ENCODE data around the gene MEG3.

The MEG3 gene

GRCh38 chr14:100878271-100879146 is 52.6 kb downstream of the MEG3 start:
- in situ Hi-C loops (cut with HindIII; ENCODE audit: low sequenced_read_pairs): no loop called here

DNA sequence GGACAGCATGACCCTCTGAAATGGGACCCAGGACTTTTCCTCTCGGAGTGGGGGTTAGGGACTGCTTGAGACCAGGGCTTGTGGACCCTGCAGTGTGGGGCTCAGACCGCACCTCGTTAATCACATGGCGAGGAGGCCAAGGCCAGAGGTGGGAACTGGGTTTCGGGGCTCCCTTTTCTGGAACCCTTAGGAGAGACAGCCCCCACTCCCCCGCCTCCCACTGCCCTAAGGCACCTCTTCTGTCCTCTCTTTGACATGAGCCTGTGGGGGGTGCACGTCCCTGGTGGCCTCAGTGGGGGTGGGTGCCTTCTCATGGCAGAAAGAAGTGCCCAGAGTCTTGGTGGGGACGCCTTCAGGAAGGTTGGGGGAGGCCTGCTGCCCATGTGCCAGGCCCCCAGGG is 53.3 kb downstream of the MEG3 start:
- in situ Hi-C loops (cut with HindIII; ENCODE audit: low sequenced_read_pairs): no loop called here

- in situ Hi-C loops (cut with HindIII; ENCODE audit: low sequenced_read_pairs): no loop called here
These were observed 53.9 kb downstream of the MEG3 start for GRCh38 chr14:100879782-100880181.

- in situ Hi-C loops (cut with HindIII; ENCODE audit: low sequenced_read_pairs): no loop called here
These were observed 54.6 kb downstream of the MEG3 start for GRCh38 chr14:100880271-100881101.

DNA sequence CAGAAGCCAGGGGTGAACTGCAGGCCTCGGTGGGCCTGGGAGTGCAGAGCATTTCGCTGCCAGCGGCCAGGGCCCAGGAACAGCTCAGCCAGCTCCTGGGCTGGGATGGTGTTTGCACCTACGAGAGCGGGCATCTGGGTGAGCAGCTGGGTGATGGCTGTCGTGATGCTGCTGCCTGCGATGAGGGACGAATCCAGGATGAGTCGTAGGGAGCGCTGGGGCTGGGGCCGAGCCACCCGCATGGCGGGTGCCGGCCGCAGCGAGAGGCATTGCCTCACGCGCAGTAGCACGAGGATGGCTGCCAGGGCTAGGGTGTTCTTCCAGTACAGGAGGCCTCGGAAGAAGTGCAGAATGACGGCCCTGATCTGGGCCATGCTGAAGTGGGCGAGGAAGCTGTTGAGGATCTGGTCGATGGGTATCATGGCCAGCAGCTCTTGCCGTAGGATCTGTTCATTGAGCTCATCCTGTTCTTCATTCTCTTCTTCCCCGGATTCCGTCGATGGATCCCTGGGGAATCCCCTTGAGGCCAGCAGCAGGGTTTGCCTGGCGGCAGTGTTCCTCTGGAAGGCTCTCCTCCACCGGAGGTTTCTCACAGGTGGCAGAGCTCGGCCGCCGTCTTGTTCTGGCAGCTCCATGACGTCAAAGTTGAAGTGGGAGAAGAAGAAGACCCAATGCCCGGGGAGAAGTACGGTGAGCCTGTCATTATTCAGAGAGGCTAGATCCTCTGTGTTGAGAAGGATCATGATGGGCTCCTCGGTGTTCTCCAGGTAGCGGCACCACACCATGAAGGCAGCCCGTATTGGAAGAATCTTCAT is 55.5 kb downstream of the MEG3 start:
- in situ Hi-C loops (cut with HindIII; ENCODE audit: low sequenced_read_pairs): no loop called here

- in situ Hi-C loops (cut with HindIII; ENCODE audit: low sequenced_read_pairs): no loop called here
These were observed 56.4 kb downstream of the MEG3 start for GRCh38 chr14:100882026-100882967.

DNA sequence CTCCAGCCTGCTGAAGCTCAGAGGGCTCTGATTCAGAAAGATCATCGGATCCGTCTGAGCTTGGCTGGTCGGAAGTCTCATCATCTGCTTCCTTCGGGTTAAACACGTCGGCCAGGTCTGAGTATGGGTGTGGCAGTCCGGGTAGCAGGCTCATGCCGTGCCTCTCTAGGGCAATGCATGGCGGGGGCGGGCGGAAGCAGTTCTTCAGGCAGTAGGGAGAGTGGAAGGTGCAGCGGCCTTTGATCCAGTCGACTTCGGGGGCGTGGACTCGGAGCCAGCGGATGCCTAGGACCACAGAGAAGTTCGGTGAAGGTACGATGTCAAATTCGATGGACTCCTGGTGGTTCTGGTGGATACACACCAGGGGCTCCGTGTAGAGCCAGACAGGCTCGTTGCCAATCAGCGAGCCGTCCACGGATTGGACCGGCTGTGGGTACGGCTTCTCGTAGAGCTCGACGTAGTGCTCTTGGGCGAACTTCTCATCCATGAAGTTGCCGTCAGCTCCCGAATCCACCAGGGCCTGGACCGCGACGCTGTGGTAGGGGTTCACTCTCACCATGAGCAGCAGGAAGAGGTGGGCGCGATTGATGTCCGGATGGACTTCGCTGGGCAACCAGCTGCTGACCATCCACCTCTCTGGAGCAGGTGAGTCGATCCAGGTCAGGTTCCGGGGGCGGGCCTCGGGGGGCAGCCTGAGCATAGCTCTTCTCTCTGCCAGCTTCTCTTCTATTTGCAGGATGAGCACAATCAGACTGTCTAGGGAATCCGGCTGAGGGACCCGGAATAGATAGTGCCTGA is 57.3 kb downstream of the MEG3 start:
- in situ Hi-C loops (cut with HindIII; ENCODE audit: low sequenced_read_pairs): no loop called here

DNA sequence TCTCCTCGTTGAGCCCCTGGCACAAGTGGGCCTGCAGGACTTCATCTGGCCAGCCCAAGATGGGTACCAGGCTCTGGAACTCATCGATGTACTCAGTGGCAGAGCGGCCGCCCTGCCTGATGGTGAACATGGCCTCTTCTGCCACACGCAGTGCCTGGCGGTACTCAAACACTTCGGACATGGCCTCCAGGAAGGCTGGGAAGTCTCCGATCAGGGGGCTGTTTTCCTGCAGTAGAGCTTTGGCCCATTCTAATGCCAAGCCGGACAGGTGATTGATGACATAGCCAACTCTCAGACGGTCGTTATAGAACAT is 57.8 kb downstream of the MEG3 start:
- in situ Hi-C loops (cut with HindIII; ENCODE audit: low sequenced_read_pairs): no loop called here

DNA sequence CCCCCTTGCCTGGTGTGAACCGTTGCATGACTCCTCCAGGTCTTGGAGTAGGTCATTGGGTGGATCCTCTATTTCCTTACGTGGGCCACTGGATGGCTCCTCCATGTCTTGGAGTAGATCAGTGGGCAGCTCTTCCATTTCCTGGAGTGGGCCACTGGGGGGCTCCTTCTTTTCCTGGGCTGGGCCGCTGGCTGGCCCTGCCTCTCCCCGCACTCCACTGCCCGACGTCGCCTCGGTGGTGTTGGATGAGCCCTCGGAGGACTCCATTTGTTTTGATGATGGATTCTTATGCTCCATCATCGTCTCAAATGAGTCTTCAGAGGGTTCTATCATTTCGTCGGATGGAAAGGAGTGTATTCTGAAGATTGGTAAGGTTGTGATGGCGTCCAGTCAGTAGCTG is 58.5 kb downstream of the MEG3 start:
- in situ Hi-C loops (cut with HindIII; ENCODE audit: low sequenced_read_pairs): no loop called here

- in situ Hi-C loops (cut with HindIII; ENCODE audit: low sequenced_read_pairs): loop anchor here (5.0 kb wide), 2 partner anchors 33 to 42 kb away; no protein-coding TSS in a partner anchor
These were observed 59.3 kb downstream of the MEG3 start for GRCh38 chr14:100885196-100885595.

GRCh38 chr14:100885617-100886016 is 59.7 kb downstream of the MEG3 start:
- in situ Hi-C loops (cut with HindIII; ENCODE audit: low sequenced_read_pairs): loop anchor here (5.0 kb wide), 2 partner anchors 33 to 42 kb away; no protein-coding TSS in a partner anchor

DNA sequence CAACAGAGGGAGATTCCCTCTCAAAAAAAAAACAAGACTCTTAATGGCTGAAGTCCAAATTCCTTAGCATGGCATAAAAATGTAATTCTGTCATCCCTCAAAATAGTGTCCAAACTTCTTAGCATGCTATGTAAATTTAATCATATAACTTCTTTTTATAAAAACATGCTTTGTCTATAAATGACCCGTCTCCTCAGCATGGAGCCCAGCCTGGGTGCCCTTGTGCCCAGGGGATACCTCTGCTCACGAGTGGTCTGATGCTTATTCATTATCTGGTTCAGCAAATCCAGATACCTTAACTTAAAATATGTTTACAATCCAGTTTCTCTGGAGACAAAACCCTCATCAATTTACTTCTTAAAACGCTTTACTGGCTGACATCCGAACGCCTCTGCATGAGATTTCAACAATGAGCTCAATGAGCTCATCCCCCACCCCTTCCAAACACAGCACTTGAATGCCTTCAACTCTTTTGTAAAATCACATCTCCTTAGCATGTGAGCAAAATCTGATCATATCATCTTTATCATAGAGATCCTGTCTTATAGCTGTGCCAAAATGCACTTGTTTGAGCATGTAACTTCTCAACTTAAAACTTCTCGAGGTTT is 61.9 kb downstream of the MEG3 start:
- in situ Hi-C loops (cut with HindIII; ENCODE audit: low sequenced_read_pairs): loop anchor here (5.0 kb wide), 2 partner anchors 36 to 39 kb away; no protein-coding TSS in a partner anchor

GRCh38 chr14:100888789-100889315 is 62.9 kb downstream of the MEG3 start:
- in situ Hi-C loops (cut with HindIII; ENCODE audit: low sequenced_read_pairs): loop anchor here (5.0 kb wide), 2 partner anchors 37 to 38 kb away; no protein-coding TSS in a partner anchor

GRCh38 chr14:100889641-100890040 is 63.7 kb downstream of the MEG3 start:
- in situ Hi-C loops (cut with HindIII; ENCODE audit: low sequenced_read_pairs): loop anchor here (5.0 kb wide), 2 partner anchors 37 to 38 kb away; no protein-coding TSS in a partner anchor

DNA sequence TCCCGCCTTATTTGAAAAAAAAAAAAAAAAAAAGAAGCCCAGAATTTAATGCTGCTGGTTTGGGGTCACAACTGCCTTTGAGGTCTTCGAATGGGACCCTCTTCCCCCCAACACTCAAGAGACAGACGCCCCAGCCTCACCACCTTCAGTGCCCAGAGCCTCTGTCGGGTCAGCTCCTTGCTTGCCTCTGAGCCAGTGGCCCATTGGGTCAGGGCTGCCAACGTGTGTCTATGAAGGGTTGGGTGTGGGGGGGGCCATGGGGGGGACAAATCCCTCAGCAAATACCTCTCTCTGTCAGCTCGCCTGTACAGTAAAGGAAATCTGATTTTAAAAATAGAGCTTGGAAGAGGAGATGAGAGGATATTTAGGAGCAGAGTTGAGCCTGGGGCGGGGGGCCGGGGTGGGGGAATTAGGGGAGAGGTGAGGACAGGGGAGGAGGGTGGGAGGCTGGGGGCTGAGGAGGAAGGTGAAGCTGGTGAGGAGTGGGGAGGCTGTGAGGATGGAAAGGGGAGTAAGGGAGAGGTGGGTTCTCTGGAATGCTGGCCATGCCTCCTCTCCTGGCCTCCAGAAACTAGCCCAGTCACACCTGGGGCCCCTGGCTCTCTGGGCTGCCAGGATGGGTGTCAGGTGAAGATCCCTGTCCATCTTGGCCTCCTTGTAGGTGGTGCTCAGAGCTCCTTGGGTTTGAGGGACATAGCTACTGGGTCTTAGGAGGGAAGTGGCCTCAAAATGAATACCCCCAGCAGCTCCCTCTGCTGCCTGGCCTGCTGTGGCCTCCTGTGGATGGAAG is 64.3 kb downstream of the MEG3 start:
- in situ Hi-C loops (cut with HindIII; ENCODE audit: low sequenced_read_pairs): no loop called here

GRCh38 chr14:100891051-100891450 is 65.1 kb downstream of the MEG3 start:
- in situ Hi-C loops (cut with HindIII; ENCODE audit: low sequenced_read_pairs): no loop called here

Measured in endothelial cell of hepatic sinusoid (primary cell).